Superior temporal gyrus (tissue), 1 donor: ENCODE results near the gene ZNF142.

Source experiments
- DNase-seq: peaks from one replicate; pipeline ENCODE4 v3.0.0-alpha.2; 2016; ENCODE audit errors: extremely low spot score

The ZNF142 gene, protein sequence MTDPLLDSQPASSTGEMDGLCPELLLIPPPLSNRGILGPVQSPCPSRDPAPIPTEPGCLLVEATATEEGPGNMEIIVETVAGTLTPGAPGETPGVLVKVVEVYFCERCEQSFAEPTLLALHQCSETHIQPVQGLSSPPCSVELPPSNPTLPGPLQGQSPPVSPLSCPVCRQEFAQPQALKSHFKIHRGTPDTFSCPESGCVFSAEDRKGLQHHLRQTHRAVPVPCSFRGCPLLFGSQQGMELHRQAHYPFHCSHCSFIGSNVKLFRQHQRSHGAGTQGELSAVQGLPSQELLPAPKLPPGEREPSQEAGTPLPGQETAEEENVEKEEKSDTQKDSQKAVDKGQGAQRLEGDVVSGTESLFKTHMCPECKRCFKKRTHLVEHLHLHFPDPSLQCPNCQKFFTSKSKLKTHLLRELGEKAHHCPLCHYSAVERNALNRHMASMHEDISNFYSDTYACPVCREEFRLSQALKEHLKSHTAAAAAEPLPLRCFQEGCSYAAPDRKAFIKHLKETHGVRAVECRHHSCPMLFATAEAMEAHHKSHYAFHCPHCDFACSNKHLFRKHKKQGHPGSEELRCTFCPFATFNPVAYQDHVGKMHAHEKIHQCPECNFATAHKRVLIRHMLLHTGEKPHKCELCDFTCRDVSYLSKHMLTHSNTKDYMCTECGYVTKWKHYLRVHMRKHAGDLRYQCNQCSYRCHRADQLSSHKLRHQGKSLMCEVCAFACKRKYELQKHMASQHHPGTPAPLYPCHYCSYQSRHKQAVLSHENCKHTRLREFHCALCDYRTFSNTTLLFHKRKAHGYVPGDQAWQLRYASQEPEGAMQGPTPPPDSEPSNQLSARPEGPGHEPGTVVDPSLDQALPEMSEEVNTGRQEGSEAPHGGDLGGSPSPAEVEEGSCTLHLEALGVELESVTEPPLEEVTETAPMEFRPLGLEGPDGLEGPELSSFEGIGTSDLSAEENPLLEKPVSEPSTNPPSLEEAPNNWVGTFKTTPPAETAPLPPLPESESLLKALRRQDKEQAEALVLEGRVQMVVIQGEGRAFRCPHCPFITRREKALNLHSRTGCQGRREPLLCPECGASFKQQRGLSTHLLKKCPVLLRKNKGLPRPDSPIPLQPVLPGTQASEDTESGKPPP (N-terminal part only)

DNA sequence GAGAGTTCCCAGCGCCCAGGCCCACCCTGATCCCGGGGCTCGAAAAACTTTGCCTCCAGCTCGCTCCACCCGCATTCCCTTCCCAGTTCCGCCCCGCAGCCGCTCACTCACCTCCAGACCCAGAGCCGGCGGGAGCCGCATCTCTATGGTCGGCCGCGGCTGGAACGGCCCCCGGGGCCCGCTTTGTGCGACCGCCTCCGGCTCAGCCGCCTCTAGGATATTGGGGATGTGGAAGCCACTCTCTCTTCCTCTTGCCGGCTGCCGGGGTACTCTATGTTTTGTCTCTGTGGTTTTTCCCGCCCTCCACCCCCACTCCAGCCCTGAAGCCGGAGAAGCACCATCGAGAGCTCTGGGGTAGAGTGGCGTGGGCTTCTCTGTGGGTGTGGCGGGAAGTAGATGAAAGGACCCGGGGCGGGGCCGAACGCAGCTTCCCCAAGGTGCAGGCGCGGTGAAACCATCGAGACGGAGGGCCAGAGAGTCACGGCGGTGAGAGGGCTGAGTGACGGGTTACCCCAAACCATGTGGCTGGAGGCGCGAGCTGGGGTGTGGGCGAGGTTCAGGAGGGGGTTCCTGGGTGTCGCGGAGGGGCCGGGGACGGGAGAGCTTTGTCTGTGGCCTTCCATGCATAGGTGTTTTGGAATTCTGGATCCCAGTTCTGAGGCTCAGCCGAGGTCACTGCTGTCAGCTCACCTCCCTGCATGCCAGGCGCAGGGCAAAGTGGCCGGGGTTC is at the start of gene ZNF142, which contains the start of gene BCS1L:
ZNF142 (minus strand) TSS at position 366 of the 730 bp plus-strand sequence. CDS start 3,194 bp downstream, outside the sequence.
BCS1L (plus strand) TSS at position 426 of the 730 bp plus-strand sequence. CDS start 1,305 bp downstream, outside the sequence.
- peak; percentile 93 for DNase-seq

DNA sequence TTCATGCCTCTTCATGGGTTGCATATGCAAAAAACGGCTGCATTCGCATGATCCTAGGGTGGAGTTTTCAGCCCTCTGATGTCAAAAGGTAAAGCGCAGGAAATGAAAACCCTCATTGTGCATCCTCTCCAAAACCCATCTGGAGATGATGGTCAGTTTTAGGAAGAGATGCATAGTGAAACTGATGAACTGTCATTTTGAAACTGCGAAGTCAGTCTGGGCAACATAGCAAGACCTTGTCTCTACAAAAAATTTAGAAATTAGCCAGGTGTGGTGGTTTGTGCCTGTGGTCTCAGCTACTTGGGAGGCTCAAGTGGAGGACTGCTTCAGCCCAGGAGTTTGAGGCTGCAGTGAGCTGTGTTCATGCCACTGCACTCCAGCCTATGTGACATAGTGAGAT is 48.7 kb upstream of the ZNF142 start:
- no peak for DNase-seq

DNA sequence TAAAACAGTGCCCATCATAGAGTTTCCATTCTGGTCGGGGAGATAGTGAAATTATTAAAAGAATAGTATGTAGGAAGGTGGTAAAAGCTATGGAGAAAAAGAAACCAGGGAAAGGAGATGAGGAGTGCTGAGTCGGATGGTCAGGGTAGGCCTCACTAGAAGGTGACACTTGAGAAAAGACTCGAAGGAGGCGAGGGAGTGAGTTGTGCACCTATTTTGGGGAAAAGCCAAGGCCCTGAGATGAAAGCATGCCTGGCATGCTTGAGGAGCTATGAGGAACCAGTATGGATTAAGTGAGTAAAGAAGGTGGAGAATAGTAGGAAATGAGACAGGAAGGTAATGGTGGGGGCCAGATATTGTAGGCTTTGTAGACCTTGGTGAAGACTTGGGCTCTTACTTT is 43.9 kb upstream of the ZNF142 start:
- no peak for DNase-seq

DNA sequence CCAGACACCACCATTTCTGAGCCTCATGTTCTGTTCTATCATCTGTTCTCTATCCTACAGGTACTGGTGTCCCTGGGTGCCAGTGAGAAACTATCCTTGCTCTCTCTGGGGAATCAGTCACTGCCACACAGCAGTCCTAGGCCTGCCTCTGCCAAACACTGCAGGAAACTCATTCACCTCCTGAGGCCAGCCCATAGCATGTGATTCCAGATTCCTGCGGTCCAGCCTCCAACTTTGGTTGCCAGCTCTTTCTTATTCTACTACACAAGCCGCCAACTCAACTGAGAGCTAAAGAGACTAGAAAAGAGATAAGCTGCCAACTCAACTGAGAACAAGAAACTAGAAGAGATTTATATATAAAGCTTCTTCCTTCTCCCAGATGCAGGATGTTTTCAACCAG is 42.4 kb upstream of the ZNF142 start:
- no peak for DNase-seq

DNA sequence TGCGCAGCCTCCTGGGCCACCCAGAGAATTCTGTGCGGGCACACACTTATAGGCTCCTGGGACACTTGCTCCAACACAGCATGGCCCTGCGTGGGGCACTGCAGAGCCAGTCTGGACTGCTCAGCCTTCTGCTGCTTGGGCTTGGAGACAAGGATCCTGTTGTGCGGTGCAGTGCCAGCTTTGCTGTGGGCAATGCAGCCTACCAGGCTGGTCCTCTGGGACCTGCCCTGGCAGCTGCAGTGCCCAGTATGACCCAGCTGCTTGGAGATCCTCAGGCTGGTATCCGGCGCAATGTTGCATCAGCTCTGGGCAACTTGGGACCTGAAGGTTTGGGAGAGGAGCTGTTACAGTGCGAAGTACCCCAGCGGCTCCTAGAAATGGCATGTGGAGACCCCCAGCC is 39.5 kb upstream of the ZNF142 start:
- DNase-seq, result no peak

DNA sequence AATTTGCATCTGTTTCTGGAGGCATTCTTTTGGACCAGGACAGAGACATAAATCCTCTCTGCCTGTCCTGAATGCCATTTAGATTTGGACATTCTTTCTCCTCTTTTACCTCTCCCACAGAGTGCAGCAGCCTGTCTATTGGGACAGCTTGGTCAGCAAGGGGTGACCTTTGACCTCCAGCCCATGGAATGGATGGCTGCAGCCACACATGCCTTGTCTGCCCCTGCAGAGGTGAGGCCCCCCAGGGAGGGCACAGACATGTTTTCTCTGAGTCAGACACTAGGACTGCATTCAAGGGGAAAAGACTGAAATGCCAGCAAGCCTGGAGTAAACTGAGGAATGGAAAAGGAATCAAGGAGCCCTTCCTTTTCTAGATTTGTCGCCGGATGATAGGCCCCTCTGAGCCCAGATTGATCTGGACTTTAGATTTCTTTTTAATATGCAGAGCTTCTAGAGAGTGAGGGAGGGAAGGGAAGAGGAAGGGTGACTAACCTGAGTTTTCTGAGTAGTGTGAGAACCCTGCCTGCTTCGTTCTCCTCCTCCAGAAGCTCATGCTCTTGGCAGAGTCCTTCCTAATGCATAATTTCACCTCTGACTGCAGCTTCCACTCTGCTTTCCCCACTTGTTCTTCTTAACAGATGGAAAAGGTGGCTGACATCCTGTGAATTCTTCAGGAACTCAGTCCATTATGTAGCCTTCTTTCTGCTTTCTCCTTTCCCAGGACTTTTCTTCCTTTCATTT is 35.2 kb upstream of the ZNF142 start:
- no peak for DNase-seq

DNA sequence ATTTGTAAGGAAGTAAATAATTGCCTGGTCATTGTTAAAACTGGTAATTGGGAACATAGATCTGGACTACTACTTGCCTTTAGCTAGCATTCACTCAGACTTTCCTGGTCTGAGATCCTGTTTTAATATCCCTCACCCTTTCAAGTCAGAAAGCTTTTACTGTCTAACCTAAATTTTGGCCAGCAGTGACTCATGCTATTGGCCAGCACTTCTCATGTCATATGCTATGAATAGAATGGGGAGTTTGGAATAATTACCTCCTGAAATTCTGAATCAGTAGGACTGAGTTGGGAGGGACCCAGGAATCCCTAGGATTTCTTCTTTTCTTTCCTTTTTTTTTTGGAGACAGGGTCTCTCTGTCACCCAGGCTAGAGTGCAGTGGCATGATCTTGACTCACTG is 31.8 kb upstream of the ZNF142 start:
- no peak for DNase-seq

DNA sequence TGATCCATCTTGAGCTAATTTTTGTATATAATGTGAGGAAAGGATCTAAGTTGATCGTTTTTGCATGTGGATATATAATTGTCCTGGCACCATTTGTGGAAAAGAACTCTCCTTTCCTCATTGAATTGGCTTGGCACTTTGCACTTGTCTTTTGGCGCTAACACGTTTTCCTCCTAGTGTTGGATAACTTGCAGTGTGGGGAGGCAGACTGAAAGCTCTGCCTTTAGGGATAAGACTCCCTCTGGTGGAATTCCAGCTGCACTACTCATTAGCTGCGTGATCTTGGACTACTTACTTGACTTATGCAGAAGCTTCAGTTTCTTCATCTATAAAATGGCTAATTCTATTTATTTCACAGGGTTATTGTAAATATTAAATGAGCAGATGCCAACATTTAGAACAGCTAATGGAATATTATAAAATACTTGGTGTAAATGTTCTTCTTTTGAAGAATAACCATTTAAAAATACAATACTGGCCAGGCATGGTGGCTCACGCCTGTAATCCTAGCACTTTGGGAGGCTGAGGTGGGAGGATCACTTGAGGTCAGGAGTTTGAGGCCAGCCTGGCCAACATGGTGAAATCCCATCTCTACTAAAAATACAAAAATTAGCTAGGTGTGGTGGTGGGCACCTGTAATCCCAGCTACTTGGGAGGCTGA is 28.1 kb upstream of the ZNF142 start:
- DNase-seq, result peak; percentile 88

DNA sequence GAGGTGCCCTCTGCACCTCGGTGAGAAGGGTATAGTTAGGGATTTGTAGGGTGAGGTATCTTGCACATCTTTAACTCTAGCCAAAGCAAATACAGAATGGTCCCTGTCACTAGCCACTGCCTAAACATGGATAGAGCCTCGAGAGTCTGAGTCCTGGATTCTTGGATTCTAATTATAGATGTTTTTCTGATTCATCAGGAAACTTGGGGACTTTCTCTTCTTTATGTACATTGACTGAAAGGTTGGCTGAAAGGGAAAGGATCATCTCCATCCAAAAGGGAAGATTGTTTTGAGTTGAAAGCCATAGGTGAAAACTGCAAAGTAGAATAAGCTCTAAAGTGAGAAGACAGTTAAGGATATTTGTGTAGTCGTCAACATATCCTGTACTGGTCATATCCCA is 20.6 kb upstream of the ZNF142 start:
- DNase-seq, result no peak

DNA sequence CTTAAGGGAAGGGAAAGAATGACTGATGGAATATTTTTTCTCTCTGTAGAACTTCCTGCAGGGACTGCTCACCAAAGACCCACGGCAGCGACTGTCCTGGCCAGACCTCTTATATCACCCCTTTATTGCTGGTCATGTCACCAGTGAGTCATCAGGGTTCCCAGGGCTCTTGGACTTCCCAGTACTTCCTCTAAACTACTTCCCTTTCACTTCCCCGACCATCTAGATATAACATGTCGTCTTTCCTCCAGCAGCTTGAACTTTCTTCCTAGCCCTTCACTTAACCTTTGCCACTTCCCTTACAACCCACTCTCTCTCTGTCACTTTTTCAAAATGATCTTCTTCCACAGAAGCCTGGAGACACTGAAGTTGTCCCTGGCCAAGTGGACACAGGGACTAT is 19.7 kb upstream of the ZNF142 start:
- DNase-seq, result no peak

DNA sequence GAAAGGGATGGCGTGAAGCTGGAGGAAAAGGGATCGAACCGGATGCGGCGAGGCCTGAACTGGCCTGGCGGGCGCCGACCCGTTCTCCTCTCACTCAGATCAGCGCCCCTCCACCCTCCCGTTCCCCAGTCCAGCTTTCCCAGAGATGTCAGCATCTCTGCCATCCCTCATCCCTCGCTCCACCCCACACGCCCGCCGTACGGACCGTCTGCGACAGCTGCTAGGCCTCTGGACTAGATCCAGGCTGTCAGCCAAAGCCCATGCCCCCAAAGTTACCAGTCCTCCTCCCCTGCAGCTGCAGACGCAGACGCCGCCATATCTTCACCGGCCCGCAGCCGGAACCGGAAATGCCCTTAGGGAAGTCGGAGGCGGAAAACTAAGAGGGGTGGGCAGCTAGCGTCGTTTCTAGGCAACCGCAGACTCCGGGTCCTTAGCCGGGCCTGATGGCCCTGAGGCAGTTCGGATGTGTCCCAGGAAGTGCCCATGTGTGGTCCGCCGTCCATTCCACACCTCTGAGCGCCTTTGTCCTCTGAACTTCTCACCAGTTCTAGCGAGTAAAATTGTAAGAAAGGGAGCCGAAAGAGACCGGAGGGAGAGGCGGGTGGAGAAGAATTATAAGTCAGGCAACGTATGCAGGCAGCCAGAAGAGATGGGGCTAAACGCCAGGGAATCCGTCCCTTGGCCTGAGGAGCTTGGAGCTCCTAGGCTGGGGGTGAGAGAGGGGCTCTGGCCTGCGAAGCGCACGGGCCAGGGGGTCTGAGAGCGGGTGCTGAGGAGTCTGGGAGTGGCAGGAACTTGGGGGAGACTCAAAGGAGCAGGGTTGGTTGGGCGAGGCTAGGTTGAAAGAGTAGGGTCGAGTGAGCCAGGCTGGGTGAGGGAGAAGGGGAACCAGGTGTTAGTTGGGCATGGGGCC is 12.5 kb upstream of the ZNF142 start, which contains the start of the genes RNF25 and STK36:
RNF25 (minus strand) TSS at position 349 of the 913 bp plus-strand sequence; CDS start at position 317, 32 bp downstream.
STK36 (plus strand) TSS at position 433 of the 913 bp plus-strand sequence. CDS start 744 bp downstream, outside the sequence.
- DNase-seq, result peak; percentile 92

DNA sequence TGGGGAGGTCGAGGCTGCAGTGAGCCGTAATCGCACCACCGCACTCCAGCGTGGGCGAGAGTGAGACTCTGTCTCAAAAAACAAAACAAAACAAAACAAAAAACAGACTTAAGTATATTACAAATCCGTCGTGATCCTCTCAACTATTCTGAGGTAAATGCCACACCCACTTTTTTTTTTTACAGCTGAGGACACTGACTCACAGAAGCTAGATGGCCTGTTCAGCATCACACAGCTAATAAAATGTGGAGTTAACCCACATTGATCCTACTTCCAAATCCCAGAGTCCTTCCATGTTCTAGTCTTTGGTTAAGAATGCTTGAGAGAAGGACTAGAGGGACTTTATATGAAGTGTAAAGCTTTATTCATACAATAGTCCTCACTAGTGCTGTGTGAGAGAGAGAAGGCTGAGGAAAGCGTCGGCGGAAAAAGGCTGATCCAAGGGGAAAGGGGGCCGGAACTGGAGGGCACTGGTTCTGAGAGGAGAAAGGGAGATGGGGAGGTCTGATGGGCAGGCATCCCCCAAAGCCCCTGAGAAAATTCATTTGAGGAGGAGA is 11.8 kb upstream of the ZNF142 start:
- peak; percentile 13 for DNase-seq

DNA sequence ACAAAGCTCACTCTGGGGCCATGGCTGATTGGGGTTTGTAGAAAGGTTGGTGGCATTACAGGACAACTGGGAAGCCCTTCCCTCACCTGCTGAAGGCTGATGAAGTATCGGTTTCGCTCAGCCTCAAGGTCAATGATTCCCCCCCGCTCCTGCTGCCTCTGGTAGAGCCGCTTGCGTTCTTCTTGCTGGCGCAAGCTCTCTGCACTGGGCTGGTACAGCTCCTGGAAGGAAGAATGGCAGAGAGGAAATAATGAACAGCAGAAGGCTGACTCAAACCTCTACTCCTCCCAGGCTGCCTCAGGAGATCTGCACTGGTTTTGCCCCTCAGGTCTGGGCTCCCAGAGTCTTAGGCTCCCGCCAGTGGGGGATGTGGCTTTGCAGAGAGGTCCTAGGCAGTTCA is 5.2 kb upstream of the ZNF142 start:
- no peak for DNase-seq

DNA sequence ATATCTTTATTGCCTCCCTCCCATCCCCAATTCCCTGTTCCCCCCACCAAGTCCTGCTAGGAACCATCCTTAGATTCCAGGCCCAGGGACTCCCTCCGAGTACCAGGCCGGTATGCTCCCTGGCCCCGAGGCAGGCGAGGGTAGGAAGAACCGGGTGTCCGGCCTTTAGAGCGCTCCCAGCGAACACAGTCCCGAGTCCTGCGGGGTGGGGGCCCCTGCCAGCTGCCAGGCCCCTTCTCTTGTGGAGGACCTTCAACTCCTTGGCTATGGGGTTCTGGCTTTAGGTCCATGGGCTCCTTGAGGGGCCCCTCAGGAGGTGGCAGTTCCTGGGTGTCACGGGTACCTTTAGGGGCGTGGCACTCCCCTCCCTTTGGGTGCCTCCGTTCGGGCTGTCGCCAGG is 4.5 kb upstream of the ZNF142 start:
- DNase-seq, result no peak

DNA sequence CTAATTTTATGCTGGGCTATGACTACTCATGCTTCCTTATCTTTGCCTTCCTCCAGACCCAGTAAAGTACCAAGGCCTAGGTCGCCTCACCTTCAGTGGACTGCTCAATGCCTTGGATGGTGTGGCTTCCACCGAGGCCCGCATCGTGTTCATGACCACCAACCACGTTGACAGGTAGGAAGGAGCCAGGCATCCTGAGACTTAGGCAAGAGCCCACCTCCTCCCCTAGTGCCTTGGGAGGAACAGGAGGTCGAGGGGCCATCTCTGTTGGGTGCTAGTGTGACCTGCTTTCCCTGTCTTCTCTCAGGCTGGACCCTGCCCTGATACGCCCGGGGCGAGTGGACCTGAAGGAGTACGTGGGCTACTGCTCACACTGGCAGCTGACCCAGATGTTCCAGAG is 3.4 kb upstream of the ZNF142 start:
- no peak for DNase-seq

DNA sequence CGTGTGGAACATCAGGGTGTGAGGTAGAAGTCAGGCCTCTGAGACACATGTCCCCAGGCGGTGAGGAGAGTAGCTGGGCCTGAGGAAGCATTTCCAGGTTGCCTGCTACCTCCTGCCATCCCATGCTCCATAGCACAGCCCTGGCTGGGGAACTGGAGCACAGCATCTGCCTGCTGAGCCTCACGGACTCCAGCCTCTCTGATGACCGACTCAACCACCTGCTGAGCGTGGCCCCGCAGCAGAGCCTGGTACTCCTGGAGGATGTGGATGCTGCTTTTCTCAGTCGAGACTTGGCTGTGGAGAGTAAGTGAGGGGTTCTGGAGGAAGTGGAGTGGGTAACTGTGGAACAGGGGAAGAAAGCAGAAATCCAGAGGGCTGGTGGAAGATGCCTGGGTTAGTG is 3.0 kb upstream of the ZNF142 start:
- DNase-seq, result no peak

DNA sequence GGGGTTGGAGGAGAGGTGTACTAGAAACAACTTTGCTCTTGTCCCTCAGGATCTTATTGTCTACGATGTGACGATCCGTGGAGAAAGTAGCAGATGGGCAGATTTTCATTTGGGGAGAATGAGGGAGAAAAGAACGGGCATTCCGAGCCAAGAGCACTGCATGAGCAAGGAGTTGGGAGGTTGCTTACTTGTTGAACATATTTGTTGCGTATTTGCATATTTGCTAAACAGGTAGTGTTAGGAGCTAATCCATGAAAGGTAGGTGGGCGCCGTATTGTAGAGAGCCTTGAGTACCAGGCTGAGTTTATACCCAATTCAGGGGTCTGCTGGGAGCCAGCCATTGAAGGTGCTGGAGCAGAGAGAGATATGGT is 550 bp upstream of the ZNF142 start:
- no peak for DNase-seq

DNA sequence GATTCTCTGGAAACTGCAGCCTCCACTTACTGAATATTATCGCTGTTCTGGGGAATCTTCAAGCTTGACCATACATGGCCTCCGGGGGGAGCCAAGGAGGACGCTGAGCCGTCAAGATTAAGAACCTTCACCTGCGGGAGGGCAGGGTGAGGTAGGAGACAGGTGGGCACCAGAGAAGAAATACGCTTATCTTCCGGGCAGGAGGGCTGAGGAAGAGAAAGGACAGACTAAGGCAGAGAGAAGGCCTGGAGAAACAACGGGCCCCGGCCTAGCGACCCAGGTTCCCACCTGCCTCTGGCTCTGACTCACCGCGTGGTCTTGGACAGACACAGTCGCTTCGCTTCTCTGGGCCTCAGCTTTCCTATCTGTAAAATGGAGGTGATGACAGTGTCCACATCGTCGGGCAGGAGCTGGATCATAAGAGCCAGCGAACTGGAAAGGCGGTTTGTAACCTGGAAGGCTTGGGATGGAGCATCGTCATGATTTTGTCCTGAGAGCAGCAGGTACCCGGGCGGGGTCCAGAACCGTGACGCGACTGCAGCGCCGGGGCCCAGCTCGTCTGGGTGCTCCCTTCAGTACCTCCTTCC is 659 bp downstream of the ZNF142 start:
- peak; percentile 15 for DNase-seq
